H9 (cell line): ENCODE data around the gene DNM2. TPM values are rescaled to one million over a fixed set of nuclear protein-coding genes. Genes with fewer than 3 reads are reported as not detected.

ENCODE experiments used
- DNase-seq: peaks from one replicate; pipeline ENCODE4 v3.0.0-alpha.2; 2017
- H2AFZ ChIP-seq: one replicate; pipeline ENCODE4 v1.6.1; 2013; ENCODE audit warnings: mild to moderate bottlenecking, low read length, control low read depth, moderate library complexity
- H2AK5ac ChIP-seq: 2 replicates; pipeline ENCODE4 v1.6.1; 2013; ENCODE audit warnings: low read length, control low read depth, mixed read lengths; ENCODE audit not compliant: insufficient read length
- H2BK120ac ChIP-seq: one replicate; pipeline ENCODE4 v1.6.1; 2013; ENCODE audit warnings: low read depth, mild to moderate bottlenecking, low read length, control low read depth, inconsistent platforms; ENCODE audit not compliant: poor library complexity, severe bottlenecking
- H2BK12ac ChIP-seq: 2 replicates; pipeline ENCODE4 v1.6.1; 2013; ENCODE audit warnings: low read length, control low read depth, mixed read lengths, low read depth; ENCODE audit not compliant: insufficient read length
- H2BK15ac ChIP-seq: 2 replicates; pipeline ENCODE4 v1.6.1; 2013; ENCODE audit warnings: low read depth, low read length, control low read depth
- H2BK20ac ChIP-seq: one replicate; pipeline ENCODE4 v1.6.1; 2013; ENCODE audit warnings: low read depth, mild to moderate bottlenecking, low read length, control low read depth, inconsistent platforms; ENCODE audit not compliant: poor library complexity, severe bottlenecking
- H2BK5ac ChIP-seq: 2 replicates; pipeline ENCODE4 v1.6.1; 2013; ENCODE audit warnings: low read length, control low read depth, mixed read lengths; ENCODE audit not compliant: insufficient read length
- H3K14ac ChIP-seq: 2 replicates; pipeline ENCODE4 v1.6.1; 2013; ENCODE audit warnings: low read length, control low read depth; ENCODE audit not compliant: insufficient read depth
- H3K18ac ChIP-seq: 2 replicates; pipeline ENCODE4 v1.6.1; 2013; ENCODE audit warnings: low read depth, mild to moderate bottlenecking, mixed read lengths, low read length, control low read depth; ENCODE audit not compliant: insufficient read length
- H3K23ac ChIP-seq: 2 replicates; pipeline ENCODE4 v1.6.1; 2013; ENCODE audit warnings: low read length, control low read depth, mixed read lengths, low read depth; ENCODE audit not compliant: insufficient read length
- H3K23me2 ChIP-seq: 2 replicates; pipeline ENCODE4 v1.6.1; 2013; ENCODE audit warnings: low read depth, mild to moderate bottlenecking, mixed read lengths, low read length, control low read depth; ENCODE audit not compliant: insufficient read length, poor library complexity, severe bottlenecking
- H3K27ac ChIP-seq: 2 replicates; pipeline ENCODE4 v1.5.1; 2013; ENCODE audit warnings: low read length, control low read depth, mixed read lengths, low read depth; ENCODE audit not compliant: insufficient read length
- H3K27me3 ChIP-seq: 2 replicates; pipeline ENCODE4 v1.6.1; 2013; ENCODE audit warnings: low read length, control low read depth, inconsistent platforms; ENCODE audit not compliant: insufficient read depth
- H3K4ac ChIP-seq: 2 replicates; pipeline ENCODE4 v1.6.1; 2013; ENCODE audit warnings: low read depth, mild to moderate bottlenecking, control low read depth, inconsistent platforms, low read length, moderate library complexity
- H3K4me1 ChIP-seq: 2 replicates; pipeline ENCODE4 v1.6.1; 2013; ENCODE audit warnings: low read length, control low read depth, inconsistent platforms; ENCODE audit not compliant: insufficient read depth
- H3K4me2 ChIP-seq: 2 replicates; pipeline ENCODE4 v1.6.1; 2013; ENCODE audit warnings: low read length, control low read depth, mixed read lengths; ENCODE audit not compliant: insufficient read length, insufficient read depth
- H3K56ac ChIP-seq: 2 replicates; pipeline ENCODE4 v1.6.1; 2013; ENCODE audit warnings: low read depth, mild to moderate bottlenecking, mixed read lengths, low read length, control low read depth; ENCODE audit not compliant: insufficient read length
- H3K79me1 ChIP-seq: 2 replicates; pipeline ENCODE4 v1.6.1; 2013; ENCODE audit warnings: low read depth, mild to moderate bottlenecking, moderate library complexity, low read length, control low read depth, inconsistent platforms; ENCODE audit not compliant: insufficient read depth, poor library complexity, severe bottlenecking
- H3K79me2 ChIP-seq: 2 replicates; pipeline ENCODE4 v1.6.1; 2013; ENCODE audit warnings: low read length, control low read depth, inconsistent platforms; ENCODE audit not compliant: insufficient read depth
- H3K9ac ChIP-seq: 2 replicates; pipeline ENCODE4 v1.6.1; 2013; ENCODE audit warnings: low read length, control low read depth, mixed read lengths; ENCODE audit not compliant: insufficient read length; ENCODE audit errors: extremely low read depth
- H3K9me3 ChIP-seq: one replicate; pipeline ENCODE4 v1.6.1; 2013; ENCODE audit warnings: low read depth, low read length, inconsistent platforms; ENCODE audit not compliant: control insufficient read depth
- H3T11ph ChIP-seq: one replicate; pipeline ENCODE4 v1.6.1; 2013; ENCODE audit warnings: mild to moderate bottlenecking, low read length, control low read depth, inconsistent platforms
- H4K20me1 ChIP-seq: one replicate; pipeline ENCODE4 v1.6.1; 2013; ENCODE audit not compliant: control insufficient read depth, insufficient read length, insufficient read depth
- H4K5ac ChIP-seq: 2 replicates; pipeline ENCODE4 v1.6.1; 2013; ENCODE audit warnings: low read depth, mild to moderate bottlenecking, mixed read lengths, low read length, control low read depth; ENCODE audit not compliant: insufficient read length
- H4K8ac ChIP-seq: replicated peaks from 2 replicates; pipeline ENCODE4 v1.6.1; 2013; ENCODE audit warnings: low read length, control low read depth, mixed read lengths, low read depth; ENCODE audit not compliant: insufficient read length
- H4K91ac ChIP-seq: 2 replicates; pipeline ENCODE4 v1.6.1; 2013; ENCODE audit warnings: low read depth, mild to moderate bottlenecking, moderate library complexity, mixed read lengths, low read length, control low read depth; ENCODE audit not compliant: insufficient read length
- H3K27ac Mint-ChIP-seq, 3 experiments: 2 replicates in 2 of 3; 3 replicates in 1 of 3; pipeline ENCODE4 v1.8.0; 2020 to 2021; ENCODE audit warnings: mixed read lengths in 3 of 3, mild to moderate bottlenecking in 1 of 3, moderate library complexity in 1 of 3
- H3K27me3 Mint-ChIP-seq: 2 replicates; pipeline ENCODE4 v1.8.0; 2021; ENCODE audit warnings: low read depth, mild to moderate bottlenecking, moderate library complexity, mixed read lengths
- H3K36me3 Mint-ChIP-seq, 3 experiments: 2 replicates in 2 of 3; 3 replicates in 1 of 3; pipeline ENCODE4 v1.8.0; 2020 to 2021; ENCODE audit warnings: low read depth in 3 of 3, mixed read lengths in 3 of 3; ENCODE audit not compliant: insufficient read depth in 1 of 3
- H3K4me1 Mint-ChIP-seq, 2 experiments: 2 replicates each; pipeline ENCODE4 v1.8.0; 2020; ENCODE audit warnings: mixed read lengths in 2 of 2
- H3K4me3 Mint-ChIP-seq, 2 experiments: 2 replicates in 1 of 2; 3 replicates in 1 of 2; pipeline ENCODE4 v1.8.0; 2020 to 2021; ENCODE audit warnings: mild to moderate bottlenecking in 2 of 2, mixed read lengths in 2 of 2, moderate library complexity in 1 of 2
- H3K9me3 Mint-ChIP-seq, 2 experiments: 2 replicates in 1 of 2; 3 replicates in 1 of 2; pipeline ENCODE4 v1.8.0; 2020; ENCODE audit warnings: mild to moderate bottlenecking in 2 of 2, mixed read lengths in 2 of 2, moderate library complexity in 1 of 2
- CTCF ChIP-seq: fragments of 200-600 bp; sonication (generic); conservative IDR thresholded peaks from 3 replicates; pipeline ENCODE4 v1.8.0; 2021; ENCODE audit warnings: antibody characterized with exemption, mild to moderate bottlenecking
- WGBS: extraction: QIAGEN DNeasy Blood & Tissue Kit; methylation state at CpG from one replicate; pipeline ENCODE4 v1.1.7; 2013; ENCODE audit warnings: missing lambda C conversion rate, low lambda C conversion rate, mixed read lengths; ENCODE audit not compliant: insufficient read length; ENCODE audit errors: extremely low coverage; 5-methylcytosine and 5-hydroxymethylcytosine counted together
- total RNA-seq: library from RNA; stranded (reverse); gene quantifications from 2 replicates; pipeline ENCODE4 v1.2.1, GENCODE V29; 2021

The DNM2 gene
- total RNA-seq, 1 experiment from 2014 or later: 152 TPM

- Histone ChIP-seq H2BK120ac (no peak overlapping the region), H3K9ac (no peak overlapping the region), H2BK15ac (no peak overlapping the region), H3K79me2 (peaks cover 2% of the 10 kb centered on the region; the same call in 1 of the 2 replicates), H3K14ac (no peak overlapping the region), H2BK5ac (no peak overlapping the region), H4K5ac (no peak overlapping the region), H3T11ph (no peak overlapping the region), H3K23me2 (no peaks in the 10 kb centered on the region), H4K20me1 (no peaks in the 10 kb centered on the region), H3K18ac (no peak overlapping the region), H3K4me2 (no peak overlapping the region), H3K23ac (no peak overlapping the region), H2BK12ac (no peak overlapping the region), H3K27me3 (no peaks in the 10 kb centered on the region), H3K79me1 (peaks cover 5% of the 10 kb centered on the region), H3K27ac (no peak overlapping the region), H3K4ac (no peak overlapping the region), H3K4me1 (no peaks in the 10 kb centered on the region), H3K56ac (no peak overlapping the region), H2BK20ac (no peak overlapping the region), H4K91ac (no peak overlapping the region), H2AFZ (no peak overlapping the region), H3K9me3 (no peaks in the 10 kb centered on the region), H4K8ac (no peak overlapping the region), H2AK5ac (no peak overlapping the region)
- no peak for TF ChIP-seq CTCF
- Mint-ChIP-seq H3K4me1 (peaks cover 4 to 11% of the 10 kb centered on the region in 2 experiments), H3K36me3 (peaks cover 6 to 13% (median 11%) of the 10 kb centered on the region in 3 experiments; a peak in 6 of 7 replicates), H3K4me3 (no peak overlapping the region), H3K9me3 (peaks cover 5 to 7% of the 10 kb centered on the region in 2 experiments; a peak in 4 of 5 replicates), H3K27me3 (no peaks in the 10 kb centered on the region), H3K27ac (peak overlapping the region; percentile 50 to 94 (median 87); a peak in 5 of 7 replicates)
- no peak for DNase-seq
- no CpG with 5 or more reads among the region's 9 CpGs for WGBS
These were observed 19.8 kb downstream of the DNM2 start for GRCh38 chr19:10737722-10738121.
